ENCODE results near the gene ANKRD52. TPM values are rescaled to one million over a fixed set of nuclear protein-coding genes. Genes with fewer than 3 reads are reported as not detected.
A peak's percentile ranks its signal among the peaks of the same experiment; 100 is the strongest.

ANKRD52 gene
- total and polyA plus RNA-seq, 2 donors (not counting 3 experiments of a cell fraction or from before 2014, with no cell fraction given), result 30.8 to 62.0 TPM

- FAIRE-seq (peak; percentile 97), DNase-seq (ENCODE audit: low read depth, low spot score) (peak; percentile 96)
- Histone ChIP-seq H4K20me1 (replicated peaks; ENCODE audit: control insufficient read depth, extremely low read depth, insufficient read depth, low read length) (peaks cover 2% of the 10 kb centered on the region), H2AFZ (ENCODE audit: low read depth, low read length) (peak within 1 kb of the TSS; percentile 27), H3K9me3 (replicated peaks; ENCODE audit: control insufficient read depth, insufficient read depth, low read length) (no peaks in the 10 kb centered on the region), H3K9me1 (replicated peaks; ENCODE audit: control insufficient read depth, extremely low read depth, insufficient read depth, low read length) (no peaks in the 10 kb centered on the region), H3K4me2 (ENCODE audit: insufficient read depth, low read length) (peak within 1 kb of the TSS; percentile 91), H3K4me1 (ENCODE audit: control insufficient read depth, extremely low read depth, insufficient read depth, low read length) (peaks cover 26% of the 10 kb centered on the region), H3K9ac (replicated peaks; ENCODE audit: extremely low read depth, insufficient read depth, low read length) (peak within 1 kb of the TSS; percentile 70), H3K79me2 (ENCODE audit: control insufficient read depth, insufficient read depth, low read length) (peaks cover 46% of the 10 kb centered on the region), H3K27me3 (ENCODE audit: control insufficient read depth in 2 of 2, insufficient read depth in 2 of 2, low read length in 2 of 2) (no peaks in the 10 kb centered on the region), H3K27ac (ENCODE audit: insufficient read depth, low read depth, low read length) (peak within 1 kb of the TSS; percentile 77), H3K4me3 (replicated peaks in 1 of 3; ENCODE audit: insufficient read depth in 1 of 3, low read depth in 1 of 3, low read length in 3 of 3) (peak within 1 kb of the TSS; percentile 2 to 91 (median 88)), H3K36me3 (ENCODE audit: control insufficient read depth in 2 of 2, extremely low read depth in 1 of 2, insufficient read depth in 2 of 2, low read length in 2 of 2) (no peaks in the 10 kb centered on the region)
- ChIA-PET CTCF (interaction anchor here (0.8 to 2.2 kb wide), 2 partner anchors 13 to 17 kb away, joined by 3 to 6 read pairs; no protein-coding TSS in a partner anchor), POLR2A (interaction anchor here (1.1 kb wide), 1 partner anchor 103 kb away, joined by 3 read pairs; no protein-coding TSS in a partner anchor)
- TF ChIP-seq MAX (IDR thresholded peaks at IDR 0.05; ENCODE audit: insufficient read depth, insufficient read length) (peak; percentile 40), GATA2 (IDR thresholded peaks at IDR 0.05; ENCODE audit: insufficient read depth, insufficient read length, low read depth, low read length) (no peak), CTCF (IDR thresholded peaks at IDR 0.05; ENCODE audit: extremely low read depth in 1 of 2, insufficient read depth in 1 of 2, low read depth in 1 of 2, low read length in 2 of 2) (no peak), POLR2AphosphoS5 (IDR thresholded peaks at IDR 0.05; ENCODE audit: insufficient read depth, low read depth, low read length) (peak; percentile 75), FOS (IDR thresholded peaks at IDR 0.05; ENCODE audit: borderline replicate concordance, insufficient read depth, low read length) (no peak), POLR2A (IDR thresholded peaks at IDR 0.05; ENCODE audit: low read depth, low read length) (peak; percentile 1), MYC (IDR thresholded peaks at IDR 0.05; ENCODE audit: low read depth, low read length) (no peak), JUN (IDR thresholded peaks at IDR 0.05; ENCODE audit: borderline replicate concordance, insufficient read depth, insufficient read length, low read depth) (no peak), EZH2 (IDR thresholded peaks at IDR 0.05; ENCODE audit: borderline replicate concordance, low read depth, low read length, severe bottlenecking) (no peak)
- BruUV-seq (replicated peaks), result no TSS peak
- intact Hi-C loops (cut with micrococcal nuclease) (loop anchor here (1.0 kb wide), 7 partner anchors 16 to 182 kb away; partner anchors contain the start of genes PAN2 and ZC3H10), dilution Hi-C loops (cut with MboI; ENCODE audit: extremely low pct_ligation_motif_present, low sequenced_read_pairs) (no loop called here)
Measured at GRCh38 chr12:56299853-56300643, 41.9 kb upstream of the ANKRD52 start, which contains the start of gene CS. CS (minus strand) TSS chr12:56300330; CDS start chr12:56300201, 129 bp downstream.
